HG03342 (cell line): ENCODE results near the gene TUBA4B.
"Not testable (repeated sequence)": the region's sequence is repeated elsewhere in the genome, so short reads cannot be mapped to it uniquely, and the experiment has no call there.

Experiments used
- ATAC-seq: cut with Tn5 transposase; IDR thresholded peaks from one replicate; pipeline ENCODE4 v1.9.1; 2021; ENCODE audit warnings: mild to moderate bottlenecking, moderate library complexity; ENCODE audit not compliant: unreplicated experiment

The TUBA4B gene

GRCh38 chr2:219247678-219248642 lies 5.1 kb upstream of the TUBA4B start:
- ATAC-seq = no peak

GRCh38 chr2:219248845-219249202 lies 4.2 kb upstream of the TUBA4B start:
- no peak for ATAC-seq

- ATAC-seq = peak; percentile 52
These were observed 3.7 kb upstream of the TUBA4B start for GRCh38 chr2:219249203-219249980.

- no peak for ATAC-seq
These were observed 2.8 kb upstream of the TUBA4B start for GRCh38 chr2:219250049-219250781.

GRCh38 chr2:219251656-219252055 lies 1.4 kb upstream of the TUBA4B start:
- no peak for ATAC-seq

GRCh38 chr2:219252084-219252483 lies 959 bp upstream of the TUBA4B start:
- ATAC-seq = no peak

- ATAC-seq = no peak
These were observed 508 bp upstream of the TUBA4B start for GRCh38 chr2:219252570-219252899.

- peak; percentile 46 for ATAC-seq
These were observed 928 bp downstream of the TUBA4B start, which contains the start of gene TUBA4A for GRCh38 chr2:219253753-219254589. TSS of gene TUBA4A (minus strand) at chr2:219253918. CDS start at chr2:219253858, 60 bp downstream.

- ATAC-seq = peak; percentile 37
These were observed 1.7 kb downstream of the TUBA4B start for GRCh38 chr2:219254590-219255201.

GRCh38 chr2:219258942-219259341 lies 5.9 kb downstream of the TUBA4B start:
- ATAC-seq = not testable (repeated sequence)

GRCh38 chr2:219261024-219261855 lies 8.2 kb downstream of the TUBA4B start:
- ATAC-seq = no peak

- no peak for ATAC-seq
These were observed 13.2 kb downstream of the TUBA4B start for GRCh38 chr2:219266232-219266631.

- no peak for ATAC-seq
These were observed 13.8 kb downstream of the TUBA4B start for GRCh38 chr2:219266886-219267285.

GRCh38 chr2:219268294-219268693 lies 15.3 kb downstream of the TUBA4B start:
- ATAC-seq = no peak

GRCh38 chr2:219269362-219270054 lies 16.5 kb downstream of the TUBA4B start:
- no peak for ATAC-seq

- ATAC-seq = no peak
These were observed 17.0 kb downstream of the TUBA4B start for GRCh38 chr2:219270055-219270372.

GRCh38 chr2:219271021-219271420 lies 18.0 kb downstream of the TUBA4B start:
- ATAC-seq = no peak

GRCh38 chr2:219272356-219272755 lies 19.3 kb downstream of the TUBA4B start:
- no peak for ATAC-seq

- ATAC-seq = no peak
These were observed 20.0 kb downstream of the TUBA4B start for GRCh38 chr2:219272995-219273394.
